SK-N-SH (cell line): ENCODE results near the gene ACCS. TPM values are rescaled to one million over a fixed set of nuclear protein-coding genes. Genes with fewer than 3 reads are reported as not detected.

Source experiments
- CTCF ChIA-PET: fragments of 300-600, 350-600 bp; formaldehyde crosslinking; extraction: SDS; loops from one replicate; lab custom pipeline; 2021; lab: Yijun Ruan, JAX
- POLR2A ChIA-PET: fragments of 350-600 bp; sonication (Branson Sonifier 250); formaldehyde crosslinking; extraction: SDS; loops from one replicate; lab custom pipeline; 2020; ENCODE audit warnings: antibody characterized with exemption, inconsistent platforms; lab: Yijun Ruan, JAX
- DNase-seq: peaks from one replicate; pipeline ENCODE4 v3.0.0; 2012
- H2AFZ ChIP-seq: fragments of 200-600 bp; sonication (generic); 2 replicates; pipeline ENCODE4 v1.8.1; 2016; ENCODE audit warnings: antibody characterized with exemption, mild to moderate bottlenecking, low read depth
- H3F3A ChIP-seq: fragments of 200-600 bp; sonication (generic); replicated peaks from 2 replicates; pipeline ENCODE3; 2016; ENCODE audit warnings: antibody characterized with exemption, mild to moderate bottlenecking; ENCODE audit not compliant: insufficient read depth
- H3K27ac ChIP-seq, 2 experiments: fragments of 200-500 bp in 1 of 2; fragments of 200-600 bp in 1 of 2; sonication (Bioruptor generic) in 1 of 2; sonication (generic), shearing (Covaris generic) in 1 of 2; 2 replicates each; pipeline versions ENCODE4 v1.5.1 to v1.6.1; 2014 to 2016; ENCODE audit warnings: low read depth in 2 of 2, inconsistent platforms in 1 of 2, low read length in 1 of 2, mild to moderate bottlenecking in 1 of 2, mixed read lengths in 1 of 2
- H3K27me3 ChIP-seq: fragments of 200-600 bp; sonication (generic), shearing (Covaris generic); 2 replicates; pipeline ENCODE4 v1.6.1; 2016; ENCODE audit warnings: mixed run types; ENCODE audit not compliant: insufficient read depth
- H3K36me3 ChIP-seq, 2 experiments: fragments of 200-500 bp in 1 of 2; fragments of 200-600 bp in 1 of 2; sonication (Bioruptor generic) in 1 of 2; sonication (generic) in 1 of 2; replicated peaks in 1 of 2; 2 replicates each; pipeline versions ENCODE3 to v1.5.1; 2014 to 2016; ENCODE audit warnings: low read length in 1 of 2, mild to moderate bottlenecking in 1 of 2; ENCODE audit not compliant: insufficient read depth in 2 of 2, control insufficient read depth in 1 of 2
- H3K4me1 ChIP-seq, 2 experiments: fragments of 200-500 bp in 1 of 2; fragments of 200-600 bp in 1 of 2; sonication (Bioruptor generic) in 1 of 2; sonication (generic), shearing (Covaris generic) in 1 of 2; 2 replicates each; pipeline versions ENCODE4 v1.5.1 to v1.6.1; 2014 to 2016; ENCODE audit warnings: low read depth in 1 of 2, low read length in 1 of 2, mixed run types in 1 of 2; ENCODE audit not compliant: insufficient read depth in 2 of 2, control insufficient read depth in 1 of 2
- H3K4me2 ChIP-seq: fragments of 200-600 bp; sonication (generic), shearing (Covaris generic); 2 replicates; pipeline ENCODE4 v1.6.1; 2017; ENCODE audit warnings: mixed run types
- H3K4me3 ChIP-seq, 2 experiments: fragments of 200-500 bp in 1 of 2; fragments of 200-600 bp in 1 of 2; sonication (Bioruptor generic) in 1 of 2; sonication (generic), shearing (Covaris generic) in 1 of 2; 2 replicates each; pipeline versions ENCODE4 v1.5.1 to v1.8.1; 2014 to 2016; ENCODE audit warnings: low read depth in 2 of 2, inconsistent platforms in 1 of 2, low read length in 1 of 2, mild to moderate bottlenecking in 1 of 2, mixed read lengths in 1 of 2, moderate library complexity in 1 of 2
- H3K79me2 ChIP-seq: fragments of 200-600 bp; sonication (generic); 2 replicates; pipeline ENCODE4 v1.8.1; 2017; ENCODE audit warnings: mild to moderate bottlenecking; ENCODE audit not compliant: insufficient read depth
- H3K9ac ChIP-seq: fragments of 200-600 bp; sonication (generic); 2 replicates; pipeline ENCODE4 v1.6.1; 2017; ENCODE audit warnings: mixed run types
- H3K9me2 ChIP-seq: fragments of 200-600 bp; sonication (generic); 2 replicates; pipeline ENCODE4 v1.6.1; 2017; ENCODE audit warnings: mixed run types
- H3K9me3 ChIP-seq: fragments of 200-600 bp; sonication (generic); 2 replicates; pipeline ENCODE4 v1.6.1; 2017; ENCODE audit warnings: mixed run types, mild to moderate bottlenecking, moderate library complexity
- H4K20me1 ChIP-seq: fragments of 200-600 bp; sonication (generic); 2 replicates; pipeline ENCODE4 v1.6.1; 2017; ENCODE audit warnings: mild to moderate bottlenecking, mixed run types; ENCODE audit not compliant: insufficient read depth
- ELF1 ChIP-seq: IDR thresholded peaks from 2 replicates; pipeline ENCODE4 v1.4.0; 2012
- EP300 ChIP-seq, 2 experiments: IDR thresholded peaks; 2 replicates each; pipeline versions ENCODE4 v1.4.0 to v1.6.1; 2012; ENCODE audit warnings: borderline replicate concordance in 1 of 2, low read depth in 1 of 2, low read length in 1 of 2
- JUND ChIP-seq: IDR thresholded peaks from 2 replicates; pipeline ENCODE4 v1.4.0; 2012
- NFIC ChIP-seq: IDR thresholded peaks from 2 replicates; pipeline ENCODE4 v1.4.0; 2012; ENCODE audit warnings: borderline replicate concordance
- NRF1 ChIP-seq: IDR thresholded peaks from 2 replicates; pipeline ENCODE4 v1.6.1; 2012; ENCODE audit warnings: low read depth, mild to moderate bottlenecking, low read length
- PBX3 ChIP-seq: IDR thresholded peaks from 2 replicates; pipeline ENCODE4; 2012
- RCOR1 ChIP-seq: fragments of 150-350 bp; IDR thresholded peaks from 2 replicates; pipeline ENCODE4 v1.6.1; 2017; ENCODE audit warnings: antibody characterized with exemption, low read length
- REST ChIP-seq: IDR thresholded peaks from 2 replicates; pipeline ENCODE4 v1.6.1; 2012; ENCODE audit warnings: mild to moderate bottlenecking, low read depth, low read length, moderate library complexity
- RFX5 ChIP-seq: IDR thresholded peaks from 2 replicates; pipeline ENCODE4 v1.6.1; 2012; ENCODE audit warnings: mild to moderate bottlenecking, improper control_type of control experiment, low read length
- SIN3A ChIP-seq: IDR thresholded peaks from 2 replicates; pipeline ENCODE4 v1.6.1; 2012; ENCODE audit warnings: low read depth, mild to moderate bottlenecking, low read length, moderate library complexity, borderline replicate concordance
- TCF12 ChIP-seq: IDR thresholded peaks from 2 replicates; pipeline ENCODE4 v1.4.0; 2012
- USF1 ChIP-seq: IDR thresholded peaks from 2 replicates; pipeline ENCODE4 v1.4.0; 2012; ENCODE audit warnings: low read depth, borderline replicate concordance
- USF2 ChIP-seq: fragments of 150-350 bp; IDR thresholded peaks from 2 replicates; pipeline ENCODE4 v1.6.1; 2017; ENCODE audit warnings: antibody characterized with exemption, low read length, low read depth, borderline replicate concordance
- YY1 ChIP-seq: IDR thresholded peaks from 2 replicates; pipeline ENCODE4 v1.4.0; 2012; ENCODE audit warnings: low read depth, mild to moderate bottlenecking
- WGBS: methylation state at CpG from one replicate; pipeline ENCODE4 v1.1.6; 2017; ENCODE audit warnings: low lambda C conversion rate; 5-methylcytosine and 5-hydroxymethylcytosine counted together
- polyA plus RNA-seq, 3 experiments: library from polyadenylated mRNA; depleted of rRNA; stranded (reverse); fragments of >200 nt; gene quantifications; 2 replicates each; pipeline ENCODE4 v1.2.3, GENCODE V29; 2012

ACCS gene
- polyA plus RNA-seq, 1 of the 3 experiments (the other 2 are of a cell fraction), result 28.5 TPM

DNA sequence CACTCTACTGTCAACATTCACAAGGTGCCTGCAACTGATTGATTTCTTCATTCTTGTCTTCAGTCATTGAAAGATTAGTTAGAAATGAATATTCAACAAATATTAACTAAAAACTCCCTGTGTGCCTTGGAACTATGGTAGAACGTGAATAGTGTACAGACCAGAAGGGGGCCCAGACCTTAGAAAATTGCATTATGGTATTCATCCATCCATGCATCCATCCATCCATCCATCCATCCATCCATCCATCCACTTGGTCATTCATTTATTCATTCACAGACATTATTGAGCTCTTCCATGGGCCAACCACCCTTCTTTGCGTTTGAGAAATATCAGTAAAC lies 28.4 kb upstream of the ACCS start:
- H2AFZ ChIP-seq, result no peak overlapping the region
- WGBS, result 83% methylated on average over 2 of the region's 2 CpGs

GRCh38 chr11:44043157-44043556 lies 22.9 kb upstream of the ACCS start:
- Histone ChIP-seq H3K27ac (no peak overlapping the region), H3K79me2 (no peaks in the 10 kb centered on the region), H3K9me3 (no peaks in the 10 kb centered on the region), H2AFZ (no peak overlapping the region), H3K4me1 (no peaks in the 10 kb centered on the region), H3F3A (no peaks in the 10 kb centered on the region), H3K9ac (no peak overlapping the region), H3K9me2 (no peaks in the 10 kb centered on the region), H4K20me1 (no peaks in the 10 kb centered on the region), H3K27me3 (no peaks in the 10 kb centered on the region; the same call in 1 of the 2 replicates), H3K36me3 (no peaks in the 10 kb centered on the region), H3K4me2 (no peak overlapping the region), H3K4me3 (no peak overlapping the region)
- CTCF ChIA-PET, result interaction anchor here (0.7 to 10.2 kb wide), 6 partner anchors 9 to 194 kb away, joined by 3 to 151 read pairs (median 4); partner anchors contain the start of gene C11orf96
- no peak for DNase-seq
- 17% methylated on average over 2 of the region's 2 CpGs for WGBS
- POLR2A ChIA-PET, result no interaction called here
- TF ChIP-seq USF2, result no peak
- TF ChIP-seq ELF1, result no peak
- no peak for TF ChIP-seq JUND
- no peak for TF ChIP-seq RCOR1
- no peak for TF ChIP-seq PBX3
- no peak for TF ChIP-seq USF1
- no peak for TF ChIP-seq RFX5

More for the DNA sequence above, 28.4 kb upstream of the ACCS start:
- Histone ChIP-seq H3K9ac (no peak overlapping the region), H3K4me3 (peak overlapping the region in 1 of 2 experiments; percentile 35; a peak in 1 of 4 replicates), H3K4me2 (no peak overlapping the region), H3K27me3 (no peaks in the 10 kb centered on the region; the same call in 1 of the 2 replicates), H3K9me3 (no peaks in the 10 kb centered on the region), H3K27ac (no peak overlapping the region), H4K20me1 (no peaks in the 10 kb centered on the region), H3F3A (no peaks in the 10 kb centered on the region), H3K36me3 (no peaks in the 10 kb centered on the region), H3K4me1 (peaks cover 0 to 6% of the 10 kb centered on the region in 2 experiments; a peak in 1 of 4 replicates), H3K9me2 (no peaks in the 10 kb centered on the region), H3K79me2 (no peaks in the 10 kb centered on the region)
- POLR2A ChIA-PET, result interaction anchor here (0.7 to 2.2 kb wide), 4 partner anchors 92 to 148 kb away, joined by 3 to 16 read pairs (median 12); partner anchors contain the start of gene C11orf96
- CTCF ChIA-PET, result interaction anchor here (0.6 to 10.2 kb wide), 37 partner anchors 11 to 286 kb away, joined by 3 to 151 read pairs (median 4); partner anchors contain the start of genes ACCS, C11orf96 and EXT2
- no peak for DNase-seq
- TF ChIP-seq REST, result no peak
- no peak for TF ChIP-seq USF1
- TF ChIP-seq TCF12, result no peak
- no peak for TF ChIP-seq YY1
- TF ChIP-seq RFX5, result no peak
- no peak for TF ChIP-seq NRF1
- no peak for TF ChIP-seq SIN3A
- TF ChIP-seq EP300 (IDR thresholded peaks at IDR 0.05; ENCODE audit: borderline replicate concordance in 1 of 2, low read depth in 1 of 2, low read length in 1 of 2), result no peak
- no peak for TF ChIP-seq NFIC
- no peak for TF ChIP-seq JUND
